Panc1 (cell line): Measurements from ENCODE around the gene NKAIN4.

Experiments used
- CTCF ChIP-seq: fragments of 450-650 bp; IDR thresholded peaks from 2 replicates; pipeline ENCODE4 v1.5.1; 2017; ENCODE audit warnings: mild to moderate bottlenecking
- POLR2AphosphoS5 ChIP-seq: IDR thresholded peaks from 2 replicates; pipeline ENCODE4 v1.6.1; 2012; ENCODE audit warnings: mild to moderate bottlenecking, low read depth, low read length, moderate library complexity
- SIN3A ChIP-seq: IDR thresholded peaks from 2 replicates; pipeline ENCODE4 v1.6.1; 2012; ENCODE audit warnings: low read depth, mild to moderate bottlenecking, low read length, moderate library complexity, borderline replicate concordance; ENCODE audit not compliant: insufficient read depth
- TCF7L2 ChIP-seq: IDR thresholded peaks from 2 replicates; pipeline ENCODE4 v1.6.1; 2011; ENCODE audit warnings: mild to moderate bottlenecking, low read depth, low read length, inconsistent platforms

DNA sequence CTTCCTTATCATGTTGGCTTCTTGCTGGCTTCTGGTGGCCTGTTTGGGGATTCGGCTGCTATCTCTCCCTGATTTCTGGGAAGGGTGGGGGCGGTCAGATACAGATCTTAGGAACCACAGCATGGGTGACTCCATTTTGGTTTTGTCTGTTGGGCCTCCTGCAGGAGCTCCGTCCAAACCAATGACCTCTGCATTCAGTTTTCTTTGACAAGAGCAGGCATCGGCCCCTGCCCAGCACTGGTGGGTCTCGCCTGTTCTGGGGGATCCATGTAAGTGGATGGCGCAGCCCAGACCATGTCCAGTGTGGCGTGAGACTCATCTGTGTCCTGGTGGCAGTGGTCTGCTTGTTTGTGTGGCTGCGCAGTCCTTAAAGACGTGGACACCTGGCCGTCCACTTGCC is 9.7 kb upstream of the NKAIN4 start:
- TF ChIP-seq CTCF (no peak), POLR2AphosphoS5 (no peak), SIN3A (no peak), TCF7L2 (no peak)
